Measurements from ENCODE around the gene SMIM35. TPM values are rescaled to one million over a fixed set of nuclear protein-coding genes. Genes with fewer than 3 reads are reported as not detected.

SMIM35 gene
- total RNA-seq, 4 donors from 2014 or later: not detected

DNA sequence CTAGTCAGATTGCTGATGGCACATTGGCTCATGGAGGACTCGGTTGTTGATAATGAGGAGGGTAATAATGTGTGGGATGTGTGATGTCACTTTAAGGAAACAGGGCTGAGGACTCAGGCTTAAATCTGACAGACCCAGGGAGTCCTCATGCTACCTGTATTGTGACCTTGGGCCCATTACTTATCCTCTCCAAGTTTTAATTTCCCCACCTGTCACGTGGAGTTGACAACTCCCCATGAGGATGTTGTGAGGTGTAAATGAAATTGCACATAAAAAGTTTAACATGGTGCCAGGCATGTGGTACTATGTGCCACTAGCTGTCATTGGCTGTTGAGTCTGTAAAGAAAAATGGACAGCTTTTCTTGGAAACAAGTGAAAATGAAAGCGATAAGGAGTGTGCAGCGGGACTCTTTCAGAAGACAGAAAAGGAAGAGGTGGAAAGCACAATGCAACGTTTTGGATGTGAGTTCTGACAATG, 85.2 kb downstream of the SMIM35 start:
- DNase-seq: no peak
- peaks cover 8 to 21% (median 9%) of the 10 kb centered on the region in 4 donors for H3K4me1 ChIP-seq
- in situ Hi-C loops (cut with MboI; ENCODE audit: low pct_ligation_motif_present in 1 of 4, low pct_unique_long_range_greater_than_20kb in 1 of 4, low sequenced_read_pairs in 3 of 4): no loop called here
- 55 to 64% methylated on average over 5 of the region's 5 CpGs for WGBS, 2 donors (ENCODE audit: low coverage in 1 of 2)
- intact Hi-C loops (cut with DNase I; ENCODE audit: low total_unique reads): no loop called here
- no peaks in the 10 kb centered on the region for H3K36me3 ChIP-seq
- no peak overlapping the region for H3K4me3 ChIP-seq
- TF ChIP-seq CTCF (IDR thresholded peaks at IDR 0.05): no peak
- TF ChIP-seq POLR2A (IDR thresholded peaks at IDR 0.05): peak; percentile 6
- H3K9me3 ChIP-seq: no peaks in the 10 kb centered on the region
- H3K27me3 ChIP-seq: no peaks in the 10 kb centered on the region
- peak overlapping the region; percentile 67 to 82 (median 70) for H3K27ac ChIP-seq

GRCh38 chr11:118000850-118001228, 85.9 kb downstream of the SMIM35 start:
- 100% methylated on average over 1 of the region's 1 CpG; no CpG with 5 or more reads in 1 of the 2 donors for WGBS, 2 donors (ENCODE audit: low coverage in 1 of 2)
- Histone ChIP-seq H3K9me3 (no peaks in the 10 kb centered on the region), H3K27ac (peak overlapping the region in 2 of 4 donors; percentile 72 to 82), H3K4me1 (peaks cover 8 to 21% (median 9%) of the 10 kb centered on the region in 4 donors), H3K36me3 (no peaks in the 10 kb centered on the region), H3K4me3 (no peak overlapping the region), H3K27me3 (no peaks in the 10 kb centered on the region)
- in situ Hi-C loops (cut with MboI; ENCODE audit: low pct_ligation_motif_present in 1 of 4, low pct_unique_long_range_greater_than_20kb in 1 of 4, low sequenced_read_pairs in 3 of 4): no loop called here
- TF ChIP-seq POLR2A (IDR thresholded peaks at IDR 0.05) (peak; percentile 24), POLR2AphosphoS5 (IDR thresholded peaks at IDR 0.05) (no peak)
- intact Hi-C loops (cut with DNase I; ENCODE audit: low total_unique reads): no loop called here
- DNase-seq: no peak

GRCh38 chr11:118000067-118000849, 86.5 kb downstream of the SMIM35 start:
- H3K4me3 ChIP-seq: no peak overlapping the region
- 89% methylated on average over 4 of the region's 4 CpGs; no CpG with 5 or more reads in 1 of the 2 donors for WGBS, 2 donors (ENCODE audit: low coverage in 1 of 2)

GRCh38 chr11:117999354-117999993, 87.3 kb downstream of the SMIM35 start:
- H3K27me3 ChIP-seq: no peaks in the 10 kb centered on the region
- intact Hi-C loops (cut with DNase I; ENCODE audit: low total_unique reads): no loop called here
- peaks cover 6 to 21% (median 9%) of the 10 kb centered on the region in 4 donors for H3K4me1 ChIP-seq
- no peaks in the 10 kb centered on the region for H3K36me3 ChIP-seq
- 84% methylated on average over 3 of the region's 3 CpGs; no CpG with 5 or more reads in 1 of the 2 donors for WGBS, 2 donors (ENCODE audit: low coverage in 1 of 2)
- H3K4me3 ChIP-seq: no peak overlapping the region
- in situ Hi-C loops (cut with MboI; ENCODE audit: low pct_ligation_motif_present in 1 of 4, low pct_unique_long_range_greater_than_20kb in 1 of 4, low sequenced_read_pairs in 3 of 4): no loop called here
- H3K27ac ChIP-seq: peak overlapping the region in 2 of 4 donors; percentile 14 to 82
- no peaks in the 10 kb centered on the region for H3K9me3 ChIP-seq
- DNase-seq: no peak
- no peak for TF ChIP-seq CTCF (IDR thresholded peaks at IDR 0.05)
- TF ChIP-seq EP300 (IDR thresholded peaks at IDR 0.05; ENCODE audit: low read depth): no peak
- TF ChIP-seq POLR2AphosphoS5 (IDR thresholded peaks at IDR 0.05): no peak
- TF ChIP-seq POLR2A (IDR thresholded peaks at IDR 0.05): no peak

More at GRCh38 chr11:118000067-118000849, 86.5 kb downstream of the SMIM35 start:
- DNase-seq: no peak
- TF ChIP-seq POLR2A (IDR thresholded peaks at IDR 0.05): no peak
- no peak for TF ChIP-seq POLR2AphosphoS5 (IDR thresholded peaks at IDR 0.05)
- Histone ChIP-seq H3K4me1 (peaks cover 8 to 21% (median 9%) of the 10 kb centered on the region in 4 donors), H3K27ac (peak overlapping the region in 2 of 4 donors; percentile 72 to 82), H3K36me3 (no peaks in the 10 kb centered on the region), H3K27me3 (no peaks in the 10 kb centered on the region), H3K9me3 (no peaks in the 10 kb centered on the region)
- intact Hi-C loops (cut with DNase I; ENCODE audit: low total_unique reads) (no loop called here), in situ Hi-C loops (cut with MboI; ENCODE audit: low pct_ligation_motif_present in 1 of 4, low pct_unique_long_range_greater_than_20kb in 1 of 4, low sequenced_read_pairs in 3 of 4) (no loop called here)

Measured in transverse colon (tissue), 4 donors.